ENCODE results near the gene SULT4A1.

SULT4A1 gene

DNA sequence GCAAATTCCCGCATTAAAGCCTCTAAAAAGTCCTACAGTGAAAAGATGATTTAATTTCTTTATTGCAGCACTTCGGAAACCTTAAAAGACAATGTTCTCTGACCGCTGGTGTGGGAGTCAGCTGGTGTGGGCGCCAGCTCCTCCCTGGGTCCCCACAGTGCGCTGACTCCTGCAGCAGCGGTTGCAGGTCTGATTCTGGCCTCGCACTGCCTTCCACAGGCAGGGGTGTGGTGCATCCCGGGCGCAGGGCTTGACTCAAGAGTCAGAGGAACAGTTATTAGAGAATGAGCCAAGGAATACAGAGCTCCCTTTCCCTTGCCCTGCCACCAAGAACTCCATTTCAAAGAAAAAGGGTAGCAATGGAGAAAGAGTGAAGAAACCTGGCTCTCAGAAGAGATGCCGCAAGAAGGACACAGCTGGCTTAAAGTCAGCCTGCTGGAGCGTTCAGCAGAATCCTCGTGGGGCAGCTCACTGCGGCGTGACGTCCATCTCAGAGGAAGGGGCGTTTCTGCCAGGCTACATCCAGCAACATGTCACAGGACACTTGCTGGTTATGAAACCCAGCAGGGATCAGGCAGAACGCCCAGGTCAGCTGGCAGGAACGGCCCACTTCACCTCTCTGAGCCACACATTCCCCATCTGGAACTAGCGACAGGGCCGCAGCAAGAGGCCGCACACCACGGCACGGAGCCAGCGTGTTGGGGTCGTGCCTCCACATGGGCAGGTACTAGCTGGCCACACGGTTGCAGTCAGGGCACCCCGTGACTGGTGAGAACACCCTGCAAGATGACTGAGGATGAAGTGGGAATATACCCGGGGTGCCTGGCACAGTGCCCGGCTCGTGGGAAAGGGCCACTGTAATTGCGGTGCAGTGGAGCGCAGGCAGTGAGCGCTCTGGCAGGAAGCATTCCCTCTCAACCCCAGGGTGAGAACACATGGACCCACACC lies 32.1 kb downstream of the SULT4A1 start:
- DNase-seq (ENCODE audit: low read depth, low spot score): no peak
- Histone ChIP-seq H3K9ac (ENCODE audit: insufficient read length, low read depth) (no peak overlapping the region), H3K9me3 (ENCODE audit: insufficient read depth, low read length) (no peaks in the 10 kb centered on the region), H3K36me3 (ENCODE audit: insufficient read depth, insufficient read length, low read length) (peaks cover 35% of the 10 kb centered on the region), H3K27me3 (ENCODE audit: insufficient read depth, insufficient read length) (no peaks in the 10 kb centered on the region), H3K4me3 (ENCODE audit: insufficient read length, low read depth) (no peak overlapping the region), H3K4me1 (ENCODE audit: insufficient read depth, insufficient read length) (no peaks in the 10 kb centered on the region)
- TF ChIP-seq YY1 (IDR thresholded peaks at IDR 0.05; ENCODE audit: insufficient read depth, insufficient read length) (no peak), ZNF274 (IDR thresholded peaks at IDR 0.05; ENCODE audit: low read depth, low read length) (no peak), SUZ12 (IDR thresholded peaks at IDR 0.05; ENCODE audit: extremely low read depth, insufficient read depth, insufficient read length) (no peak)

DNA sequence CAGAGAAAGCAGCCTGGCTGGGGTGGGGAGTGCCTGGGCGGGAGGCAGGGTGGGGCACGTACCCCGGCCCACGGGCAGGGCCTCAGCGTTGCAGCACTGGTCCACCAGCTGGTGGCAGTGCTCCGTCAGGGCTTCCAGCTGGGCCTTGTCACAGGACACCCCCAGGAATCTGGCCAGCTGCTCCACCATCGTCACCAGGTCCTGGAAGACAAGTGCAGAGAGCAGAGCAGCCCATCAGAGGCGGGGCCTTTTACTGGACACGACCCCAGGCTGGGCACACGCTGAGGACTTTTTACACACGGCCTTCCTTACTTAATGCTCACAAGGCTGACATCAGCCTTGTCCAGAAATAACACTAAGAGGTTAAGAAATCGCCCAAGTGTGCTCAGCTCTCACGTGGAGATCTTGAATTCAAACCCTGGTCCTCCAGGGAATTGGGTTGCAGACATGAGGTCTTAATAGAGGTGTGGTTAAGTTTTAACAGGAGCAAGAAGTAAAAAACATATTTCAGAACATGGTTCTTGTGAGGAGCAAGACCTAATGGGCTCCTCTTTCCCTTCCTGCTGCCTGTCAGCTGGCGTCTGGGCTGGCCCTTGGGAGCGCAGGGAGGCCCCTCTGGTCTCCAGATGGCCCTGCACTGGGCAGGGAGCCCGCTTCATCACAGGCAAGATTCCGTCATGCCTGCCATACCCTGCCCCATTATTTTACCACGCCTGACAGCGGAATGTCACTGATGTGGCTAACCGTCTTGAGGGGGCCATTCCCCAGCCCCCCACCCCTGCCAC lies 33.1 kb downstream of the SULT4A1 start:
- Histone ChIP-seq H3K4me3 (ENCODE audit: insufficient read length, low read depth) (no peak overlapping the region), H3K4me1 (ENCODE audit: insufficient read depth, insufficient read length) (no peaks in the 10 kb centered on the region), H3K27me3 (ENCODE audit: insufficient read depth, insufficient read length) (no peaks in the 10 kb centered on the region), H3K9ac (ENCODE audit: insufficient read length, low read depth) (no peak overlapping the region), H3K36me3 (ENCODE audit: insufficient read depth, insufficient read length, low read length) (peaks cover 35% of the 10 kb centered on the region), H3K9me3 (ENCODE audit: insufficient read depth, low read length) (no peaks in the 10 kb centered on the region)
- no peak for DNase-seq (ENCODE audit: low read depth, low spot score)
- TF ChIP-seq ZNF274 (IDR thresholded peaks at IDR 0.05; ENCODE audit: low read depth, low read length) (no peak), YY1 (IDR thresholded peaks at IDR 0.05; ENCODE audit: insufficient read depth, insufficient read length) (no peak), SUZ12 (IDR thresholded peaks at IDR 0.05; ENCODE audit: extremely low read depth, insufficient read depth, insufficient read length) (no peak)

DNA sequence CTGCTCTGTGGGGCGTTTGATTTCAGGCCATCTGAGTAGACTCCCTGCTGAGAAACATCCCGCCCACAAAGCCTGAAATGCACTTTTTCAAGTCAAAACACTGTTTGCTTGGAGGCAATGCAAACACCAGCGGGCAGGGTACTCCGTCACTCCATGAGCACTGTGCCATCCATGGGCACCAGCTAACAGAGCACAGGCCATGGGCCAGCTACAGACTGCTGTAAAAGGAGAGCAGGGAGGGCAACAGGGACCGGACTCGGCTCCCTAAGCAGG lies 33.7 kb downstream of the SULT4A1 start:
- Histone ChIP-seq H3K36me3 (ENCODE audit: insufficient read depth, insufficient read length, low read length) (peaks cover 32% of the 10 kb centered on the region), H3K27me3 (ENCODE audit: insufficient read depth, insufficient read length) (no peaks in the 10 kb centered on the region), H3K9me3 (ENCODE audit: insufficient read depth, low read length) (no peaks in the 10 kb centered on the region), H3K4me1 (ENCODE audit: insufficient read depth, insufficient read length) (no peaks in the 10 kb centered on the region), H3K4me3 (ENCODE audit: insufficient read length, low read depth) (no peak overlapping the region), H3K9ac (ENCODE audit: insufficient read length, low read depth) (no peak overlapping the region)
- no peak for TF ChIP-seq SUZ12 (IDR thresholded peaks at IDR 0.05; ENCODE audit: extremely low read depth, insufficient read depth, insufficient read length)
- no peak for TF ChIP-seq ZNF274 (IDR thresholded peaks at IDR 0.05; ENCODE audit: low read depth, low read length)
- TF ChIP-seq YY1 (IDR thresholded peaks at IDR 0.05; ENCODE audit: insufficient read depth, insufficient read length): no peak
- no peak for DNase-seq (ENCODE audit: low read depth, low spot score)

DNA sequence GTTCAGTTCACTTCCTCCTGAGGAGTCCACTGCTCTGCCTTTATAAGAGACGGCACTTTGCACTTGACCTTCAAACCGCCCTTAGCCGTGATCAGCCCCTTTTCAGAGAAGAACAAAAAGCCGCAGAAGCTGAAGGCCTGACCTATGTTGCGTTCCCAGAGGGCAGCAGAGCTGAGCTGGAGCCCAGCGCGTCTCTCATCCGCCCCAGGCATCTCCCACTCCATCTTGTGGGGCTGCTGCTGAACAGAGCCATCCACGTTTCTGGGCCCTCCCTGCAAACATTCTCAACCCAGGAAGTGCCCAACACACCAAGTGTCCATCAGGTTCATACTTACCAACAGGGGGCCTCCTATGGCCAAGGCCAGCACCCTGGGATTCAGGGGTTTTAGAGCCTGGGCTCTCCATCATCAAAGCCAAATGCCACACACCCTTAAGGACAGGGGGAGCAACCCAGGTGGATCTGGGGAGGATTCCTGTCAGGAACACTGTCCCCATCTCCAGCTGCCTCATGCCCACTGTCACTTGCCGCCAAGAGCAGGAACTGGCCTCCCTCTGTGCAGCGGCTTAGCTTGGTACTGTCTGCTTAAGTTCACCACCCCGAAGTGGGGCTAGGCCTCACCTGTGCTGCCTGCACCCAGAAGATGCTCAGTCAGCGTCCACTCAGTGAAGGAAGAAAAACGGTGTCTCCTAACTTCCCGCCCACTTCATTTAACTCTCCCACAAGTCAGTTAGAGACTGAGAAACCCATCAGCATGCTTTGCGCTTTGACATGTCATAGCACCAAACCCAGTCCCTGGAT lies 34.2 kb downstream of the SULT4A1 start:
- Histone ChIP-seq H3K9ac (ENCODE audit: insufficient read length, low read depth) (no peak overlapping the region), H3K36me3 (ENCODE audit: insufficient read depth, insufficient read length, low read length) (peaks cover 30% of the 10 kb centered on the region), H3K4me3 (ENCODE audit: insufficient read length, low read depth) (no peak overlapping the region), H3K4me1 (ENCODE audit: insufficient read depth, insufficient read length) (no peaks in the 10 kb centered on the region), H3K27me3 (ENCODE audit: insufficient read depth, insufficient read length) (no peaks in the 10 kb centered on the region), H3K9me3 (ENCODE audit: insufficient read depth, low read length) (no peaks in the 10 kb centered on the region)
- TF ChIP-seq SUZ12 (IDR thresholded peaks at IDR 0.05; ENCODE audit: extremely low read depth, insufficient read depth, insufficient read length) (no peak), ZNF274 (IDR thresholded peaks at IDR 0.05; ENCODE audit: low read depth, low read length) (no peak), YY1 (IDR thresholded peaks at IDR 0.05; ENCODE audit: insufficient read depth, insufficient read length) (no peak)
- DNase-seq (ENCODE audit: low read depth, low spot score): no peak

DNA sequence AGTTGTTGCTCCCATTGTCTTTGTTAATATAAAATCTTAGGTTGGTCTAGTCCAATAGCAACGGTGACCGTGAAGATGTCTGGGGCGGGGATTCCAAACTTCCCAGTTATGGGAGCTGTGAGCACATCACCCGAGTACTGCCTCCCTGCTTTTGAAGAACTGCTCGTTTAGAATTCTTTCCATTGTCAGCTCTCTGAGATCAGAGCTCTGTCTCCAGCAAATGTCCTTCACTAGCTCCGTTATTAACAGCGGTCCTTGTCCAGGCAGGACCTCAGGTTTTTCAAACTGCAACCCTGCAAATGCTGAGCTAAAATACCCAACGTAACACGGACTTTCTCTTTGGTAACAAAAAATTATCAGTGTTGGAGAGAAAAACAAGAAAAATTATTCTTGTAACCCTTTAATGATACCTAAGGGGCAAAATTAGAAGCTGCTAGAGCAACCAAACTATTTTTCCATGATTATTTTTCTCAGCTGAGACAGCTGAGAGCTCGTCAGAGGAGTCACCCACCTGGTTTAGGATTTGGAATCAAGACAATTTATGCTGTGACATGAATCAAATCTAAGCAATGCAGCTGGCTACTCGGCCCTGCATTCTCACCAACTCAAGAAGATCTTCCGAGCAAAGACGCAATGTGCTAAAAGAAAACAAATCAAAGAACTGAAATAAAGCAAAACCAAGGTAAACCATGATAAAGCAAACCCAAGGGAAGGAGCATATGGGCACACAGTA lies 35.1 kb downstream of the SULT4A1 start:
- Histone ChIP-seq H3K9ac (ENCODE audit: insufficient read length, low read depth) (no peak overlapping the region), H3K36me3 (ENCODE audit: insufficient read depth, insufficient read length, low read length) (peaks cover 31% of the 10 kb centered on the region), H3K9me3 (ENCODE audit: insufficient read depth, low read length) (no peaks in the 10 kb centered on the region), H3K27me3 (ENCODE audit: insufficient read depth, insufficient read length) (no peaks in the 10 kb centered on the region), H3K4me1 (ENCODE audit: insufficient read depth, insufficient read length) (peaks cover 5% of the 10 kb centered on the region), H3K4me3 (ENCODE audit: insufficient read length, low read depth) (no peak overlapping the region)
- no peak for DNase-seq (ENCODE audit: low read depth, low spot score)
- TF ChIP-seq SUZ12 (IDR thresholded peaks at IDR 0.05; ENCODE audit: extremely low read depth, insufficient read depth, insufficient read length) (no peak), ZNF274 (IDR thresholded peaks at IDR 0.05; ENCODE audit: low read depth, low read length) (no peak), YY1 (IDR thresholded peaks at IDR 0.05; ENCODE audit: insufficient read depth, insufficient read length) (no peak)

DNA sequence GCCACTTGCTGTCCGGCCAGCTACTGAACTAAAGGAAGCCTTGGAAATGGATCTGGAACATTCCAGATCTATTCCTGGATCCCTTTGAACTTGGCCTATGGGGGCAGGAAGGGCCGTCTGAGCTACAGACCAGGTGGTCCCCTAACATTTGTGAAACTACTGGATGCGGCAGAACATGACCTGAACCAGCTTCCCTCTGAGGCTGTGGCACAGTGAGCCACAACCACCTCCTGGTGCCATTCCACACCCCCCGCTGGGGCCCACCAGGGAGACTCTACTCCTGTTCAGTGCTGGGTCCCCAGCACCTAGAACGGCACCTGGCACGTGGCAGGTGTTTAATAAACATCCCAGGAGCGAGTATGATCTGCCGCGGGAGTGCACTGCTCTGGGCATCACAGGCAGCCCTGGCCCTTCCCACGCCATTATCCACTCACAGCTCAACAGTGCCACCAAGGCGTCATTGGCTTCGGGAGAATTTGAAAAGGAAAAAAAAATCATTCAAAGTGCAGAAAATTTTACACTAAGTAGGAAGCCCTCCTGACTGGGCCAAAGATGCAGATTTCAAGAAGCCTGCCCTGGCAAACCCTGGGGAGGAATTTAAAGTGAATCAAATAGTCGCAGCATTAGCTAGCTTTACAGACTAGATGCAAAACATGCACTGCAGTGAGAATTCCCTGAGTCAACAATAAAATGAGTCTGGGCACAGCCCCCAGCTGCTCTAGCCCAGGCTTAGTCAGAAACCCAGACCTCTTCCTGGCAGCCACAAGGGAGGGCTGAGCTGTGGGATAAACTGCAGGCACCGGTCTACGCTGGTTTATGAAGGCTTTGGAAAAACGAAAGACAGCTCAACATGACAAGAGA lies 35.9 kb downstream of the SULT4A1 start:
- TF ChIP-seq YY1 (IDR thresholded peaks at IDR 0.05; ENCODE audit: insufficient read depth, insufficient read length) (no peak), SUZ12 (IDR thresholded peaks at IDR 0.05; ENCODE audit: extremely low read depth, insufficient read depth, insufficient read length) (no peak), ZNF274 (IDR thresholded peaks at IDR 0.05; ENCODE audit: low read depth, low read length) (no peak)
- H3K4me3 ChIP-seq (ENCODE audit: insufficient read length, low read depth): no peak overlapping the region
- peaks cover 26% of the 10 kb centered on the region for H3K36me3 ChIP-seq (ENCODE audit: insufficient read depth, insufficient read length, low read length)
- no peaks in the 10 kb centered on the region for H3K27me3 ChIP-seq (ENCODE audit: insufficient read depth, insufficient read length)
- H3K9ac ChIP-seq (ENCODE audit: insufficient read length, low read depth): no peak overlapping the region
- H3K4me1 ChIP-seq (ENCODE audit: insufficient read depth, insufficient read length): peaks cover 5% of the 10 kb centered on the region
- no peaks in the 10 kb centered on the region for H3K9me3 ChIP-seq (ENCODE audit: insufficient read depth, low read length)
- no peak for DNase-seq (ENCODE audit: low read depth, low spot score)

Measured in NT2/D1 (cell line).